WI38 (cell line): Measurements from ENCODE around the gene ALKBH6.

Experiments
- H3K4me3 ChIP-seq: 2 replicates; pipeline ENCODE4 v1.5.1; 2011; ENCODE audit warnings: low read depth, mild to moderate bottlenecking, control low read depth, low read length
- TF ChIP-seq, protein P1 (sequence below): IDR thresholded peaks from 2 replicates; pipeline ENCODE4 v1.5.1; 2012; ENCODE audit warnings: low read depth, mild to moderate bottlenecking, control low read depth, low read length

ALKBH6 gene

GRCh38 chr19:35959968-35960320 is 54.1 kb downstream of the ALKBH6 start:
- TF ChIP-seq, protein P1, sequence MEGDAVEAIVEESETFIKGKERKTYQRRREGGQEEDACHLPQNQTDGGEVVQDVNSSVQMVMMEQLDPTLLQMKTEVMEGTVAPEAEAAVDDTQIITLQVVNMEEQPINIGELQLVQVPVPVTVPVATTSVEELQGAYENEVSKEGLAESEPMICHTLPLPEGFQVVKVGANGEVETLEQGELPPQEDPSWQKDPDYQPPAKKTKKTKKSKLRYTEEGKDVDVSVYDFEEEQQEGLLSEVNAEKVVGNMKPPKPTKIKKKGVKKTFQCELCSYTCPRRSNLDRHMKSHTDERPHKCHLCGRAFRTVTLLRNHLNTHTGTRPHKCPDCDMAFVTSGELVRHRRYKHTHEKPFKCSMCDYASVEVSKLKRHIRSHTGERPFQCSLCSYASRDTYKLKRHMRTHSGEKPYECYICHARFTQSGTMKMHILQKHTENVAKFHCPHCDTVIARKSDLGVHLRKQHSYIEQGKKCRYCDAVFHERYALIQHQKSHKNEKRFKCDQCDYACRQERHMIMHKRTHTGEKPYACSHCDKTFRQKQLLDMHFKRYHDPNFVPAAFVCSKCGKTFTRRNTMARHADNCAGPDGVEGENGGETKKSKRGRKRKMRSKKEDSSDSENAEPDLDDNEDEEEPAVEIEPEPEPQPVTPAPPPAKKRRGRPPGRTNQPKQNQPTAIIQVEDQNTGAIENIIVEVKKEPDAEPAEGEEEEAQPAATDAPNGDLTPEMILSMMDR = no peak
- no peak overlapping the region for H3K4me3 ChIP-seq
